ENCODE results near the gene NUDT14. TPM values are rescaled to one million over a fixed set of nuclear protein-coding genes. Genes with fewer than 3 reads are reported as not detected.

Gene NUDT14
- total RNA-seq, 2 donors from 2014 or later = 12.7 to 15.9 TPM

- no peak for DNase-seq (ENCODE audit: low spot score)
- intact Hi-C loops (cut with DNase I) = no loop called here
Measured at GRCh38 chr14:105153739-105154475, 27.2 kb downstream of the NUDT14 start.

GRCh38 chr14:105153331-105153731, 27.8 kb downstream of the NUDT14 start:
- intact Hi-C loops (cut with DNase I) = no loop called here
- DNase-seq (ENCODE audit: low spot score) = peak; percentile 81

- peak; percentile 57 for DNase-seq (ENCODE audit: low spot score)
Measured at GRCh38 chr14:105152794-105153241, 28.3 kb downstream of the NUDT14 start.

GRCh38 chr14:105151838-105152793, 29.0 kb downstream of the NUDT14 start:
- peak; percentile 81 for DNase-seq (ENCODE audit: low spot score)
- intact Hi-C loops (cut with DNase I) = no loop called here

More at GRCh38 chr14:105152794-105153241, 28.3 kb downstream of the NUDT14 start:
- intact Hi-C loops (cut with DNase I) = no loop called here

GRCh38 chr14:105151084-105151837, 29.9 kb downstream of the NUDT14 start:
- DNase-seq (ENCODE audit: low spot score) = peak; percentile 72
- intact Hi-C loops (cut with DNase I) = no loop called here

GRCh38 chr14:105150368-105151083, 30.6 kb downstream of the NUDT14 start:
- intact Hi-C loops (cut with DNase I) = no loop called here
- peak; percentile 79 for DNase-seq (ENCODE audit: low spot score)

- intact Hi-C loops (cut with DNase I) = no loop called here
Measured at GRCh38 chr14:105150026-105150367, 31.1 kb downstream of the NUDT14 start.

GRCh38 chr14:105149146-105149781, 31.8 kb downstream of the NUDT14 start:
- intact Hi-C loops (cut with DNase I) = no loop called here
- DNase-seq (ENCODE audit: low spot score) = peak; percentile 71

More at GRCh38 chr14:105150026-105150367, 31.1 kb downstream of the NUDT14 start:
- DNase-seq (ENCODE audit: low spot score) = no peak

GRCh38 chr14:105148604-105149145, 32.4 kb downstream of the NUDT14 start:
- intact Hi-C loops (cut with DNase I) = no loop called here
- DNase-seq (ENCODE audit: low spot score) = peak; percentile 60

- intact Hi-C loops (cut with DNase I) = no loop called here
- peak; percentile 81 for DNase-seq (ENCODE audit: low spot score)
Measured at GRCh38 chr14:105147671-105148603, 33.2 kb downstream of the NUDT14 start.

GRCh38 chr14:105146976-105147635, 34.0 kb downstream of the NUDT14 start:
- intact Hi-C loops (cut with DNase I) = no loop called here
- peak; percentile 58 for DNase-seq (ENCODE audit: low spot score)

- intact Hi-C loops (cut with DNase I) = no loop called here
- peak; percentile 75 for DNase-seq (ENCODE audit: low spot score)
Measured at GRCh38 chr14:105146181-105146975, 34.7 kb downstream of the NUDT14 start.

- intact Hi-C loops (cut with DNase I) = no loop called here
- peak; percentile 76 for DNase-seq (ENCODE audit: low spot score)
Measured at GRCh38 chr14:105145381-105146180, 35.5 kb downstream of the NUDT14 start.

GRCh38 chr14:105144666-105145380, 36.3 kb downstream of the NUDT14 start:
- intact Hi-C loops (cut with DNase I) = no loop called here
- peak; percentile 68 for DNase-seq (ENCODE audit: low spot score)
